ENCODE results near the gene FAM118A.
"Not testable (repeated sequence)": the region's sequence is repeated elsewhere in the genome, so short reads cannot be mapped to it uniquely, and the experiment has no call there.

Gene FAM118A

GRCh38 chr22:45281010-45281409, 28.7 kb upstream of the FAM118A start:
- DNase-seq, result no peak

GRCh38 chr22:45284705-45285262, 24.9 kb upstream of the FAM118A start, which contains the start of gene UPK3A:
Gene UPK3A, plus strand, starts transcription at chr22:45284949. Its CDS starts 65 bp downstream, at chr22:45285014.
- DNase-seq, result peak in 14 of 56 donors; percentile 4 to 78 (median 20)

DNA sequence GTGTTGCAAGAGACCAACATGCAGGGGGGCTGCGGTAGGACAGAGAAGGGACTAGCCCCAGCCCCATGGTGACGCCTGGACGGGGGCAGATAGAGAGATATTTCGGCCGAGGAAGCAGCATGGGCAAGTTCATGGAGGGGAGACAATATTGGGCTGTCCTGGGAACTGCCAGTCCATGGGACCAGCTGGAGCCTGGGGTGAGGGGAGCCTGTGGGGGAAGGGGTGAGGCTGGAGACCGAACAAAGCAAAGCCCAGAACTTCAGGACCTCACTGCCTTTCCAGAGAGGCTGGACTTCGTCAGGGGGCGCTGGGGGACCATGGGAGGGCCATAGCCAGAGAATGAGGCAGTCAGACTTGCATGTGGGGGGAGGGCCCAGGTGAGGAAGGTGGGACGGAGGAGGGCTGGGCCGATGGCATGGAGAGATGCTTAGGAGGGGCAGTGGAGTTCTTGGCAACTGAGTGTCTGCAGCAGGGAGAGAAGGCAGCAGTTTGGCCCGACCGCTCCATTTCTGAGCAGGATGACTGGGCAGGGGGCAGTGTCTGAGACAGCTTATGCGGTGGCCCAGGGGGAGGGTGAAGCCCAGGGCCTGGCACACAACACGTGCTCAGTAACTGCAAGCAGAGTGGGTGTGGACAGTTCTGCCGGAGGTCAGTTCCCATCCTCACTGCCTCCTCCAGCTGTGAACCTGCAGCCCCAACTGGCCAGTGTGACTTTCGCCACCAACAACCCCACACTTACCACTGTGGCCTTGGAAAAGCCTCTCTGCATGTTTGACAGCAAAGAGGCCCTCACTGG, 24.3 kb upstream of the FAM118A start:
- DNase-seq, result peak in 1 of 56 donors; percentile 22

DNA sequence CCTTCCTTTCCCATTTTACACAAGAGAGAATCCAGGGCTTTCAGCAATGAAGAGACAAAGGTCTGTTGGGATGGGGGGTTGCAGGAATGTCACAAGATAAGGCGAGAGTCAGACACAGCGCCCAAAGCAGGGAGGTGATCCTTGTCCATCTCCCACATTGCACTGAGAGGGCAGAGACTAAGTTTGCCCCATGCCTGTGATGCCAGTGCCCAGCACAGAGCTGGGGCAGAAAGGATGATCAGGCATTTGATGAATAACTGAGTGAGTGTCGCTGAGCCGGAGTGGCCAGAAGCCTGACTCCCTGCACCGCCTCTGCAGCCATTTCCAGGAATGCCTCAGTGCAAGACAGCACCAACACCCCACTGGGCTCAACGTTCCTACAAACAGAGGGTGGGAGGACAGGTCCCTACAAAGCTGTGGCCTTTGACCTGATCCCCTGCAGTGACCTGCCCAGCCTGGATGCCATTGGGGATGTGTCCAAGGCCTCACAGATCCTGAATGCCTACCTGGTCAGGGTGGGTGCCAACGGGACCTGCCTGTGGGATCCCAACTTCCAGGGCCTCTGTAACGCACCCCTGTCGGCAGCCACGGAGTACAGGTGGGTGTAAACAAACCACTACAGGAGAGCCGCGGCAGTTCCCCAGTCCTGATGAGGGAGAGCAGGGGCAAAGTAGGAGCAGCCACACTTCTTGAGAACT, 22.7 kb upstream of the FAM118A start:
- DNase-seq, result no peak

DNA sequence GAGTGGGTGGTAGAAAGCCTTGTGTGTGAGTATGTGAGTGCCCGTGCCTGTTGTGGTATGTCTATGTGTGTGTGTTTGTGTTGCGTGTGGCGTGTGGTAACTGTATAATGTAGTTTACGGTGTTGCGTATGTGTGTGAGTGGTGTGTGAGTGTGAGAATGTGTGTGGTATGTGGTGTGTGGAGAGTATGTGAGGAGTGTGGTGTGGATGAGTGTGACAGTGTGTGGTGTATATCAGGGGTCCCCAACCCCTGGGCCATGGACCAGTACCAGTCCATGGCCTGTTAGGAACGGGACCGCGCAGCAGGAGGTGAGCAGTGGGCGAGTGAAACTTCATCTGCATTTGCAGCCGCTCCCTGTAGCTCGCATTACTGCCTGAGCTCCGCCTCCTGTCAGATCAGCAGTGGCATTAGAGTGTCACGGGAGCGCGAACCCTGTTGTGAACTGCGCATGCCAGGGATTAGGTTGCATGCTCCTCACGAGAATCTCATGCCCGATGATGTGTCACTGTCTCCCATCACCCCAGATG, 19.3 kb upstream of the FAM118A start:
- peak in 31 of 56 donors; percentile 5 to 82 (median 51) for DNase-seq

- DNase-seq, result no peak
Measured at GRCh38 chr22:45291061-45291930, 18.4 kb upstream of the FAM118A start.

- no peak for DNase-seq
Measured at GRCh38 chr22:45291931-45292290, 17.8 kb upstream of the FAM118A start.

GRCh38 chr22:45292731-45293442, 16.8 kb upstream of the FAM118A start:
- DNase-seq, result no peak

DNA sequence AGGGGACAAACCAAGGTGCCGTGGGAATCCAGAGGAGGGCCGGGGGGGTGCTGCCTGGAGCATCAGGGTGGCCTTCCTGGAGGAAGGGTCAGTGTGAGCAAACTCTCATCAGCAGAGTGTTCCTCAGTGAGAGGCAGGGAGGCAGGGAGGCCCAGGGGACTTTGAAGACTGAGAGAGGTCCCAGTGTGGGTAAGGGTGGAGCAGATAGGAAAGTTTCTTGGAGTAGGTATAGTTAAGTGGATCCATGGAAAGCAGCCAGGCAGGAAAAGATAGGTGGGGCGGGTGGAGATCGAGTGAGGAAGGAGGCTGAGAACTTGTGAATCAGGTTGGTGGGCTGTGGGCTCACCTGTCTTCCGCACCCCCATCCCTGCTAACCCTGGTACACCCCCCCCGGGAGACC, 15.7 kb upstream of the FAM118A start:
- DNase-seq, result no peak

DNA sequence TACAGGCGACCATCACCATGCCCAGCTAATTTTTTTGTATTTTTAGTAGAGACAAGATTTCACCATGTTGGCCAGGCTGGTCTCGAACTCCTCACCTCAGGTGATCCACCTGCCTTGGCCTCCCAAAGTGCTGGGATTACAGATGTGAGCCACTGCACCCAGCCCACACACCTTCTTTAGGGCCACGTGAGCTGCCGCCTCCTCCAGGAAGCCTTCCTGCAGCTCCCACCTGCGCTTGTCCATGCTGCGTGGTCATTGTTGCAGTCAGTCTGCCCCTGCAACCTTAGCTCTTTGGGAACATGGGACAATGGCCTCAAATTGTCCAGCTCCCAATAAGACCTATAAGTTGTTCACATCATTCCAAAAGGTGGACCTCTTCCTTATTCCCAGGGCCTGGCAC, 14.7 kb upstream of the FAM118A start:
- not testable (repeated sequence) for DNase-seq

- DNase-seq, result no peak
Measured at GRCh38 chr22:45295492-45295891, 14.2 kb upstream of the FAM118A start.

DNA sequence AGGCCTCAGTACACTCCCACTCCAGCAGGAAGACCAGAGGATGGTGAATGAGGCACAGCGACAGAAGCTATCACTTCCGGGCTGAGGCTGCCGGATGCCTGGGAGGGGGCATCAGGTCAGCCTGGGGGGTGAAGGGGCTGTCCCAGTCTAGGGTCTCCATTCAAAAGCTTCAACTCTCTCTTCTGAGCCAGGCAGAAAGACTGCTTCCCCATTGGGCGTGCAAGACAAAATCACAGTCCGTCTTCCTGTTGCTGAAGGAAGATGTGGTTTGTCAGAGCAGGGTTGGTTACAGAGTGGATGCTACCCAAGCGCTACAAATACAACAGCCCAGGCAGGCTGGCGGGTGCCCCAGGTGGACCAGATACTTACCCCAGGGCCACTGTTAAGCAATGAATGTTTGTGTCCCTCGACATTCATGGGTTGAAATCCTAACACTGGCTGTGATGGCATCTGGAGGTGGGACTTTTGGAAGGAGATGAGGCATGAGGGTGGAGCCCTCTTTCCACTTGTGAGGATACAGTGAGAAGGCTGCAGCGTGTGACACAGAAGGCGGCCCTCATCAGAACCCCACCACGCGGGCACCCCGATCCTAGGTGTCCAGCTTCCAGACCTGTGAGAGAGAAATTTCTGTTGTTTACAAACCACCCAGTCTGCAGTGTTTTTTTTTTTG, 13.0 kb upstream of the FAM118A start:
- DNase-seq, result no peak

DNA sequence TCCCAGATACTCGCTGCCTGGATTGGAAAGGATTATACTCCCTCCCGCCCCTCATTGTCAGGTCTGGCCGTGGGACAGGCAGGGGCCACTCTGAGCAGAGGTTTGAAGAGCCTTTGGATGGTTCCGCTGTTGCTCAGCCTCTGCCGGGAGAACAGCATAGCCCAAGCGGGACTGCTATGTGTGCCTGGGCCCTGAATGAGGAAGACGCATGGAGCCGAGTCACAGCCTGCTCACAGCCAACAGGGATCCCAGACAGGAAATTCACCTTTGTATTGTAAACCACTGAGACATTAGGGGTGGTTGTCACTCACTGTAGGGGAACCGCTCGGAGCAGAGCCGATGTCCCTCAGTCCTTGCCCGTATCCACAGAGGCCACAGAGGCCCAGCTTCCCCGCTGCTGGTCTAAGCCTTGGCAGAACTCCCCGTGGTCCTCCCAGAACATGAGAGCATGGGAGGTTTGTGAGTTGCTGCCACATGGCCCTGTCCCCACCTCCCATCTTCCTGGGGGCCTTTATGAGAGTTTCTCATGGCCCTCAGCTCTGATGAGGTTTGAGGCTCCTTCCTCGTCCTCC, 10.7 kb upstream of the FAM118A start:
- no peak for DNase-seq

DNA sequence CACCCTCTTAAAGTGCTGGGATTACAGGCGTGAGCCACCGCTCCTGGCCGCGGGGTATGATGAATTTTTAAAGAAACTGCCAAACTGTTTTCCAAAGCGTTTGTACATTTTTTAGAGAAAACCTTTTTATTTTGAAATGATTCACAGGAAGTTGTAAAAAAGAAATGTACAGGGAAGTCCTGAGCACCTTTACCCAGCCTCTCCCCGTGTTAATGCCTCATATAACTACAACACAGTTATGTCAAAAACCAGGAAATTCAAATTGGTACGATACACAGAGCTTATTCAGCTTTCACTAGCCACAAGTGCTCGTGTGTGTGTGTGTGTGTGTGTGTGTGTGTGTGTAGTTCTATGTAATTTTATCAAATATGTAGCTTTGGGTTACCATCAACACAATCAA, 7.0 kb upstream of the FAM118A start:
- no peak for DNase-seq

GRCh38 chr22:45303181-45303580, 6.6 kb upstream of the FAM118A start:
- DNase-seq, result no peak

DNA sequence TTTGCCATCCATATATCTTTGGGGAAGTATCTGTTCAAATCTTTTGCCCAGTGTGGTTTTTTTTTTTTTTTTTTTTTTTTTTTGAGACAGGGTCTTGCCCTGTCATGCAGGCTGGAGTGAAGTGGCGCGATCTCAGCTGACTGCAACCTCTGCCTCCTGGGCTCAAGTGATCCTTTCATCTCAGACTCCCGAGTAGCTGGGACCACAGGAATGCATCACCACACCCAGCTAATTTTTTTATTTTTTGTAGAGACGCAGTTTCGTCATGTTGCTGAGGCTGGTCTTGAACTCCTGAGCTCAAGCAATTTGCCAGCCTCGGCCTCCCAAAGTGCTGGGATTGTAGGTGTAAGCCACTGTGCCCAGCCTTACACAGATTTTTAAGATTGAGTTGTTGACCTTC, 4.8 kb upstream of the FAM118A start:
- no peak for DNase-seq

DNA sequence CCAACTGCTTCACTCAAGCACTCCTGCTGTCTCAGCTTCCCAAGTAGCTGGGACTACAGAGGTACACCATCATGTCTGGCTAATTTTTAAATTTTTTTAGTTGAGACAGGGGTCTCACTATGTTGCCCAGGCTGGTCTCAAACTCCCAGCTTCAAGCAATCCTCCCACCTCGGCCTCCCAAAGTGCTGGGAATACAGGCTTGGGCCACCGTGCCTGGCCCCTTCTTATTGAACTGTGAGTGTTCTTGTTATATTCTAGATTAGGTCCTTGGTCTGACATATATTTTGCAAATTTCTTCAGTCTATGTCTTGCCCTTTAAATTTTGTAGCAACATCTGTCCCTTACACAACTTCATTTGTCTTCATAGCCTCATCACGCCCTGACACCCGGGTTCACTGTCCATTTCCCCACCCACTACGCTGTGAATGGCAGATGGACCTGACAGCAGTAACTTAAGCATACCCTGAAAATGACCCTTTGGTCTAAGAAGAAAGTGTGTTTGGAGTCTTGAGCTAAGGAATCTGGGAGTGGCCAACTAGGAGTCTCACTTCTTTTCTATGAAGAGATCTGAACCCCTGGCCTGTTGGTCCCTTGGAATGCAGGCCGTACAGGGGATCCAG, 4.2 kb upstream of the FAM118A start:
- DNase-seq, result no peak

GRCh38 chr22:45306139-45306538, 3.6 kb upstream of the FAM118A start:
- DNase-seq, result no peak

DNA sequence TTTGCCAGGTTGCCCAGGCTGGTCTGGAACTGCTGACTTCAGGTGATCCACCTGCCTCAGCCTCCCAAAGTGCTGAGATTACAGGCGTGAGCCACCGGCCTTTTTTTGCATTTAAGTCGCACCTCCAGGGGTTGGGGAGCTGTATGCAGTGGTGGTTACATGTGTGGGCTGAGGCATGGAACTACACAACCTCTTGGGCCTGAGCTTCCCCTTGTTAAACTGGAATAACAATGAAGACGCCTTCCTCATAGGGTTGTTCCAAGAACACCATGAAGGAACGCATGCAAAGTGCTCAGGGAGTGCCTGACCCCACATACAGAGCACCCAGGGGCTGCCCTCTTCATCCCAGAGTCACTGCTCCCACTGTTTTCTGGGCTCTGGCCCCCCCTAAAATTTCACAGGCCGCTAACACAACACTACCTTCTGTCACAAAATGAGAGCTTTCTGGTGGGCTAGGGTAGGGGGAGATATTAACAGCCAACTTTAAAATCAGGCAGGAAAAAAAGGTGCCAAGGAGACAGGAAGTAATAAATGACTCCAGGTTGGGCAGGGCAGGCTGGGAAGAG, 1.3 kb upstream of the FAM118A start:
- no peak for DNase-seq
